ENCODE results near the gene FKBP11.

- TF ChIP-seq EP300 (IDR thresholded peaks at IDR 0.05) = no peak
- TF ChIP-seq POLR2AphosphoS5 (IDR thresholded peaks at IDR 0.05) = no peak
- TF ChIP-seq, protein P1, sequence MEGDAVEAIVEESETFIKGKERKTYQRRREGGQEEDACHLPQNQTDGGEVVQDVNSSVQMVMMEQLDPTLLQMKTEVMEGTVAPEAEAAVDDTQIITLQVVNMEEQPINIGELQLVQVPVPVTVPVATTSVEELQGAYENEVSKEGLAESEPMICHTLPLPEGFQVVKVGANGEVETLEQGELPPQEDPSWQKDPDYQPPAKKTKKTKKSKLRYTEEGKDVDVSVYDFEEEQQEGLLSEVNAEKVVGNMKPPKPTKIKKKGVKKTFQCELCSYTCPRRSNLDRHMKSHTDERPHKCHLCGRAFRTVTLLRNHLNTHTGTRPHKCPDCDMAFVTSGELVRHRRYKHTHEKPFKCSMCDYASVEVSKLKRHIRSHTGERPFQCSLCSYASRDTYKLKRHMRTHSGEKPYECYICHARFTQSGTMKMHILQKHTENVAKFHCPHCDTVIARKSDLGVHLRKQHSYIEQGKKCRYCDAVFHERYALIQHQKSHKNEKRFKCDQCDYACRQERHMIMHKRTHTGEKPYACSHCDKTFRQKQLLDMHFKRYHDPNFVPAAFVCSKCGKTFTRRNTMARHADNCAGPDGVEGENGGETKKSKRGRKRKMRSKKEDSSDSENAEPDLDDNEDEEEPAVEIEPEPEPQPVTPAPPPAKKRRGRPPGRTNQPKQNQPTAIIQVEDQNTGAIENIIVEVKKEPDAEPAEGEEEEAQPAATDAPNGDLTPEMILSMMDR (IDR thresholded peaks at IDR 0.05) = no peak
- no peak for TF ChIP-seq POLR2A (IDR thresholded peaks at IDR 0.05; ENCODE audit: low read depth)
These were observed 45.5 kb upstream of the FKBP11 start for GRCh38 chr12:48970702-48971334.
